Measurements from ENCODE around the gene VASH2.
A peak's percentile ranks its signal among the peaks of the same experiment; 100 is the strongest.
"Not testable (repeated sequence)": the region's sequence is repeated elsewhere in the genome, so short reads cannot be mapped to it uniquely, and the experiment has no call there.

Gene VASH2

GRCh38 chr1:212950243-212951125 is at the start of gene VASH2:
TSS of gene VASH2 (plus strand) at chr1:212950541. CDS start at chr1:212951543, 1,002 bp downstream.
- DNase-seq (ENCODE audit: low read depth in 2 of 2): peak in 1 of 2 donors; percentile 54

DNA sequence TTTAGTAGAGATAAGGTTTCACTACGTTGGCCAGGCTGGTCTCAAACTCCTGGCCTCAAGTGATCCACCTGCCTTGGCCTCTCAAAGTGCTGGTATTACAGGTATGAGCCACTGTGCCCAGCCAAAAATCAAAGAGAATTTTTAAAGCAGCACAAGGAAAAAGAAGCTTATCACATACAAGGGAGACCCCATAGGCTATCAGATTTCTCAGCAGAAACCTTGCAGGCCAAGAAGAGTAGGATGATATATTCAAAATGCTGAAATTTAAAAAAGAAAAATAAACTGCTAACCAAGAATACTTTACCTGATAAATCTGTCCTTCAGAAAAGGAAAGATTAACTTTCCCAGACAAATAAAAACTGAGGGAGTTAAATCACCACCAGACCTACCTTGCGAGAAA is 49.1 kb upstream of the VASH2 start:
- no peak for DNase-seq (ENCODE audit: low read depth in 2 of 2)

DNA sequence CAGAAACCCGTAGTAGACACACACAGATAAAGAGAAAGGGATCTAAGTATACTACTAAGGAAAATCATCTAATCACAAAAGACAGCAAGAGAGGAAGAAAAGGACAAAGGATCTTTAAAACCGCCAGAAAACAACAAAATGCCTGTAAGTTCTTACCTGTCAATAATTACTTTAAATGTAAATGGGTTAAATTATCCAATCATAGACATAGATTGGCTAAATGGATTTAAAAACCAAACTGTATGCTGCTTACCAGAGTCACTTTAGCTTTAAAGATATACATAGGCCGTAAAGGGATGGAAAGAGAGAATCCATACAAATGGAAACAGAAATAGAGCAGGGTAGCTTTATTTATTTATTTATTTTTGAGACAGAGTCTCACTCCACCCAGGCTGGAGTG is 48.3 kb upstream of the VASH2 start:
- no peak for DNase-seq (ENCODE audit: low read depth in 2 of 2)

- DNase-seq (ENCODE audit: low read depth in 2 of 2): no peak
These were observed 46.7 kb upstream of the VASH2 start for GRCh38 chr1:212903664-212904063.

- not testable (repeated sequence) for DNase-seq (ENCODE audit: low read depth in 2 of 2)
These were observed 42.3 kb upstream of the VASH2 start for GRCh38 chr1:212908071-212908470.

- no peak for DNase-seq (ENCODE audit: low read depth in 2 of 2)
These were observed 41.4 kb upstream of the VASH2 start for GRCh38 chr1:212908971-212909370.

GRCh38 chr1:212909652-212910063 is 40.7 kb upstream of the VASH2 start:
- DNase-seq (ENCODE audit: low read depth in 2 of 2): no peak

- not testable (repeated sequence) for DNase-seq (ENCODE audit: low read depth in 2 of 2)
These were observed 40.1 kb upstream of the VASH2 start for GRCh38 chr1:212910213-212910612.

GRCh38 chr1:212913638-212914037 is 36.7 kb upstream of the VASH2 start:
- not testable (repeated sequence) for DNase-seq (ENCODE audit: low read depth in 2 of 2)

GRCh38 chr1:212914110-212914509 is 36.2 kb upstream of the VASH2 start:
- DNase-seq (ENCODE audit: low read depth in 2 of 2): not testable (repeated sequence)

DNA sequence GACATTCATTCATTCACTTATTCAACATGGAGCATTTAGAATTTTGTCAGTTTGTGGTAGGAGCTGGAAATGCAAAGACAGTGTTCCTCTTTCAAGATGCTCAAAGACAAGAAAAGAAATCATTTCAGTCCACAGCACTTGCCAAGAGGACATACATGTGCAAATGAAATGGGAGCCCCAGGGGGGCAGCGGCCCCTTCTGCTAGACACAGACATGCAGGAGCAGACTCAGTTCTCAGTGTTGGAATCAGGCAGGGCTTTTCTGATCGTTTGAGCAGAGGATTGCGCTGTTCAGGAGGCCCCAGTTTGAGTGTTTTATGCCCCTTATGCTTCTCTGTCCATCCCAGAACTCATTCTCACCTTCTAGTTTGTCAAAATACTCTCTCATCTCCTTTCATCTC is 35.6 kb upstream of the VASH2 start:
- DNase-seq (ENCODE audit: low read depth in 2 of 2): no peak

DNA sequence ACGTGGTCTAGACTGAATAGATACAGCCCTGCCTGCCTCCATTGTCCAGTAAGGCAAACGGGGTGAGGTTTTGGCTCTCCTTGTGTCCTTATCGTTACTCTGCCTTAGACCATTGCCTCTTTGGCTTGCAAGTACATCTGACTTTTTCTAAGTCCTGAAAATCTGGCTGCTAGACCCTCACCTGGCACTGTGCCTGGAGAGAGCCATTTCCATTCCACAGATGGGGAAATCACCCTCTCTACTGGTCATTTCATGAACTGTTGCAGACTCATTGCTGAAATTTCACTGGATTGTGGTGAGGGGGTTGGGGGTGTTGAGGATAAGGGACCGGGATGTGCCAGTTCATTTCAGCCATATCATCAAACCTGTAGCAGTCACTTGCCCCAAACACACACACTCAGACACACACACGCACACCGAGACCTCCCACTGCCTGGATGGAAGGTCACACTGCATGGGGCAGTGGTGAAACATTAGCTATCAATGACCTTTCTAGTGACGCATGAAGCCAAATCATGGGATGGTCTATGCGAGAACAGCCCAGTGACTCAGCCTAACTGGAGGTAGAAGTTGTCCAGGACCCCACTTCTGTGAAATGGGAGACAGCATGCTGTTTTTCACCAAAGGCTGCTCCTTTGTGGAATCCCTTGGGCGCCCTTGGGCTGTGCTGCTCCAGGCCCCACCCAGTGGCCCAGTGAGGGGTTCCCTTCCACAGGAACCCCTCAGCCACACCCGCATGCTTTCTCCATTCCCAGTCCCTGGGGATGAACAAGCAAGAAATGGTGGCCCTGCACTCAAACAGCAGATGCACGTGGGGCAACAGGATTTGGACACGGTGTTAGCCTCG is 34.9 kb upstream of the VASH2 start:
- DNase-seq (ENCODE audit: low read depth in 2 of 2): no peak

GRCh38 chr1:212916481-212917133 is 33.7 kb upstream of the VASH2 start:
- no peak for DNase-seq (ENCODE audit: low read depth in 2 of 2)

GRCh38 chr1:212917134-212917485 is 33.2 kb upstream of the VASH2 start:
- no peak for DNase-seq (ENCODE audit: low read depth in 2 of 2)

DNA sequence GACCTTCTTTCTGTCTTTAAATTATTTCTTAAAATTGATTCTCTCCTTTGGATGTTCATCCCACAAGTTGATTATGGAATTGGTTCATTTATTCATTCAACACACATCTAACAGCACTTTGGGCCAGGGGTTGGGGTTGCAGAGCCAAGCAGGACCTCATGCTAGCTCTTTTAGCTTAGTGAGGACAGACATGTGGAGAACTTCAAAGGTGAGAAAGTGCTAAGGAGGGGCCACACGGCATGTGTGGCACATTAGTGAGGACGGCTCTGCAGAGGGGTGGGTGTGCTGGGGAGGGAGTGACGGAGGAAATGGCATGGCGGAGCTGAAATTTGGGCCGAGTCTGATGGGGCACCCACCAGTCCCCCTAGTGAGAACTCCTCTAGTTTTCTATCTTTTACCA is 32.5 kb upstream of the VASH2 start:
- no peak for DNase-seq (ENCODE audit: low read depth in 2 of 2)

DNA sequence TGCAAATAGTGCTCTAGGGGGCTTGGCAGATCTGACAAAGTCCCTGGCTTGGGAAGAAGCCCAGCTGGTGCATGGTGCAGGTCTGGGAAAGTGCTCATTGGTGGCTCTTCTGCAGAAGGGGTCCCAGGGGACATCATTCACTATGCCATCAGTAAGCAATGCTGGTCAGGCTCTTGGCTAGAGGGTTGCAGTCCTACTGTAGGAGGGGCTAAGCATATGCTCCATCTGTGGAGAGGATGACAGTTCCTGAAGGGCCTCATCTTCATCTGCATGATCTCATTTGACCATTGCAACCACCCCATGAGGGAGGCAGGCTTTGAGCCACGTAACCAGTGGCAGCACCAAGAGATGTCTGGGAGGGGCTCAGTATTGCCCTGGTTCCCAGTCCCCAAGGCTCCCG is 31.5 kb upstream of the VASH2 start:
- DNase-seq (ENCODE audit: low read depth in 2 of 2): no peak

DNA sequence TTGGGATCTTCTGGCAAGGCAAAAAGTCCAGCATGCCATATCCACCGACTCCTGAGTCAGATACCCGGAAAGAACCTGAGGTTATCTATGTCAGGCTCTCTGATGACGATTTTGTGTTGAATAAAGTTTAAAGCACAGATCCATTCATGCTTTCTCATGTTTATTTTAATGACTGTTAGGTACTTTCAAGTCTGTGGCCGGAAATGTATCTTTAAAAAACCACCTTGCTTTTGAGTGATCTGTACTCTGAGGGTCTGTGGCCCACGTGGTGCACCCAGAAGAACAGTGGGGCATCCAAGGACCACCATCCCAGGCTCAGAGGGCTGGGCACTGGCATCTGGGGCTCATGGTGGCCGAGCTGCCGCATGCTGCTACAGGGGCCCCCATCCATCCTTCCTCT is 30.1 kb upstream of the VASH2 start:
- DNase-seq (ENCODE audit: low read depth in 2 of 2): no peak

DNA sequence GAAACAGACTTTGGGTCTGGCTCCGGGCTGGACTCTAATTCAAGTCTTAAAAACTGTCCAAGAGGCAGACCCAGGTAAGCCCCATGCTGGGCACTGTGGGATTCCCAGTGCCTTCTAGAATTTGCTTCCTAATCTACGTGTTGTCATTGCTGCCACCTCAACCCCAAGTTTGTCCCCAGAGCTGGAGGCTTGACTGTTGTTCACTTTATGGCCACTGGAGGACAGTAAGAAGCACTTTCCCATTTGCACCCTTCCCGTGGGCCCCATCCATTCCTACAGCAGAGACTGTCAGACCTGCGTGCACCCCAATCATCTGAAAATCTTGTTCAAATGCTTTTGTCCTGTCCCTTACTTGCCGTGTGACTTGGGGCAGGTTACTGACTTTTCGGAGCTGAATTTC is 29.4 kb upstream of the VASH2 start:
- no peak for DNase-seq (ENCODE audit: low read depth in 2 of 2)

DNA sequence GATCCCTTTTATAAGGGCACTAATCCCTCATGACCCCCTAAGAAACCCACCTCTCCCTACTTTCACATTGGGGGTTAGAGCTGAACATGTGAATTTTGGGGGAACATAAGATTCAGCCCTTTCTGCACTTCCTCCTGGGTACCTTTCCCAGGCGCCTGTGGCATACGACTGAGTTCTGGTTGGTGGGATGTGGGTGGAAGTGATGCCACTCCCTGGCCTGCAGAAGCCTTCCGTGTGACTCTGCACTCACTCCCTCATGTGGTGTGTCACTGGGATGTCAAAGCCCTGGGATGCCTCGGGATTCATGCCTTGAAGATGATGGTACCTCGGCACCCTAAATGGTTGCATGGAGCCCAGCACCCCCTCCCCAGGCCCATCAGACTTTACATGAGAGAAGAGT is 28.3 kb upstream of the VASH2 start:
- DNase-seq (ENCODE audit: low read depth in 2 of 2): no peak

GRCh38 chr1:212926372-212926771 is 24.0 kb upstream of the VASH2 start:
- no peak for DNase-seq (ENCODE audit: low read depth in 2 of 2)

- DNase-seq (ENCODE audit: low read depth in 2 of 2): no peak
These were observed 21.7 kb upstream of the VASH2 start for GRCh38 chr1:212928323-212929291.

Data from stimulated activated CD4-positive, alpha-beta T cell treated with anti-CD3 and anti-CD28 coated beads, Interleukin-1b, Interleukin-23, amount 100 ng/mL, for 1 hour (primary cell).